ENCODE data around the gene PARD3B.

PARD3B gene

DNA sequence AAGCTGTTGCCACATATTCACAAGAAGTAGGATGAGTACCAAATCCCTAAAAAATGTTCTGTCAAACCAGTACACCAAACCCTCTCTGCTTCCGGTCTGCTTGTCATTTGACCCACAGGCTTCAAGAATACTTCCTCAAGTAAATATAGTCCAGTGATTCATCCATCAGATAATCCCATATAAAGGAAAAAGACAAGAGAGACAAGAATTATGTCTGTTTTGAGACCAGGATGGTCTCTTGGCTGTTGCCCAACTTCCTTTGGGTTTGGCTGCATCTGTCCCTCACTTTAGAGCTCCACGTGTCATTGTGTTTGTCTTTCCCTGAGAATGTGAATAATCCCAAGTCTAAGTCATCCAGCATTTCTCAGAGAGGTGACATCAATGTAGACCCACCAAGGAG lies 1045.5 kb downstream of the PARD3B start:
- peaks cover 5% of the 10 kb centered on the region for H3K27me3 Mint-ChIP-seq
- no peaks in the 10 kb centered on the region for H3K4me1 Mint-ChIP-seq
- ATAC-seq (no peak), DNase-seq (no peak)
- H3K27ac Mint-ChIP-seq, result no peak overlapping the region
- H3K36me3 Mint-ChIP-seq (ENCODE audit: low read depth), result no peaks in the 10 kb centered on the region
- no peak overlapping the region for H3K4me3 Mint-ChIP-seq
- no peaks in the 10 kb centered on the region for H3K9me3 Mint-ChIP-seq

DNA sequence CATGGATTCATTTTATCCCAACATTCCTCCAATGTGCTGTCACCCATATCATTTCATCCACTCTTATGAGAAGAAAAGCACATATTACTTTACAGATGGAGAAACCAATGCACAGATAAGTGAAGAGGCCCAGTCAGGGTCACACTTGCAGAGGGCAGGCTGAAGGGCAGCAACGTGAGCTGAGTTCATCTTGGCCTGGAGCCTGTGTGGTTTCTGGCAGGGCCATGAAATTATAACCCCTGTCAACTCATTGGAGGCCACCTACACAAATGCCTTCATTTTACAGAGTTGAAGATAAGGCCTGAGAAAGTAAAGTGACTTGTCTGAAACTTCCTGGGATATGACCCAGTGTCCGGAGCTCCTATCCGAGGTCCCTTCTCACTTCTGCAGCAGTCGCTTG lies 1048.6 kb downstream of the PARD3B start:
- DNase-seq (no peak), ATAC-seq (no peak)
- Mint-ChIP-seq H3K36me3 (ENCODE audit: low read depth) (no peaks in the 10 kb centered on the region), H3K4me1 (no peaks in the 10 kb centered on the region), H3K27ac (no peak overlapping the region), H3K27me3 (peaks cover 3% of the 10 kb centered on the region), H3K9me3 (no peaks in the 10 kb centered on the region), H3K4me3 (no peak overlapping the region)

DNA sequence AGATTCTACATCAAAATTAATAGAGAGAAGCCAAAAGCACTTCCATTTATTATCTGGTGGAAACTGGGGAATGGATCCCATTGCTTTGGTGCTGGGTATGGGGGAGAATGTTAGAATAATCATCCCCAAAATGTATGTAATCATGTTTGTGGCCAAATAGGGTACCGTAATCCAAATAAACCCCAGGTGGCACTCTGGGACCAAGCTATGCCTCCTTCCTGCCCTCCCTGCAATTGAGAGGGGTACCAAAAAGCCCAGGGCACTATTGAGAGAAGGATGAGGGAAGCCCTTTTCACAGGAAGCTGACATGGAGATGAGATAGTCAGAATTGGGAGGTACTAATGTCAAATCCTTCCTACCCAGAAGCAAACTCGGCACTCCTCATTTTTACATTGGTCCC lies 1051.3 kb downstream of the PARD3B start:
- Mint-ChIP-seq H3K4me3 (no peak overlapping the region), H3K4me1 (no peaks in the 10 kb centered on the region), H3K27ac (no peak overlapping the region), H3K36me3 (ENCODE audit: low read depth) (no peaks in the 10 kb centered on the region), H3K27me3 (no peaks in the 10 kb centered on the region), H3K9me3 (no peaks in the 10 kb centered on the region)
- no peak for DNase-seq
- no peak for ATAC-seq

DNA sequence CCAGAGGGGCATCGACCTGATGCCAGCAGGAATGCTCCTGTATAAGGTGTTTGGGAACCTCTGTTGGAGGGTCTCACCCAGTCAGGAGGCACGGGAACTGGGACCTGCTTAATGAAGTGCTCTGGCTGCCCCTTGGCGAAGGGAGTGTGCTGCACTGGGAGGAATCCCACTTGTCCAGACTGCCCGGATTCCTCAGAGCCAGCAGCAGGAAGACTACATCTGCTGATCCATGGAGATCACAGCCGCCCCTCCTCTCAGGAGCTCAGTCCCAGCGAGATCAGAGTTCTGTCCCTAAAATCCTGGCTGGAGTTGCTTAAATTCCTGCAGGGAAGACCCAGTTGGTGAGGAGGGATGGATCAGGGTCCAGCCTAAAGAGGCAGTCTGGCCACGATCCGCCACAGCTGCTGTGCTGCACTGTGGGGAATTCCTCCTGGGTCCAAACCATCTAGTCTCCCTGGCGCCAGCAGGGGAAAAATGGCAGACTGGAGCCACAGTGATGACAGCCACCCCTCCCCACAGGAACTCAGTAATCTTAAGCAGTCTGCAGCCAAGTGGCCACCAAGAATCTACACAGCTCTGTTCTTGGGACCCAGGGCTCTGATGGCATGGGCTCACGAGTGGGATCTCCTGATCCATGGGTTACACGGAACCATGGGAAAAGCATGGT lies 1060.5 kb downstream of the PARD3B start:
- no peak overlapping the region for H3K4me3 Mint-ChIP-seq
- ATAC-seq (no peak), DNase-seq (no peak)
- peaks cover 25% of the 10 kb centered on the region for H3K27me3 Mint-ChIP-seq
- peaks cover 19% of the 10 kb centered on the region for H3K9me3 Mint-ChIP-seq
- peaks cover 5% of the 10 kb centered on the region for H3K36me3 Mint-ChIP-seq (ENCODE audit: low read depth)
- H3K27ac Mint-ChIP-seq, result no peak overlapping the region
- H3K4me1 Mint-ChIP-seq, result peaks cover 9% of the 10 kb centered on the region

DNA sequence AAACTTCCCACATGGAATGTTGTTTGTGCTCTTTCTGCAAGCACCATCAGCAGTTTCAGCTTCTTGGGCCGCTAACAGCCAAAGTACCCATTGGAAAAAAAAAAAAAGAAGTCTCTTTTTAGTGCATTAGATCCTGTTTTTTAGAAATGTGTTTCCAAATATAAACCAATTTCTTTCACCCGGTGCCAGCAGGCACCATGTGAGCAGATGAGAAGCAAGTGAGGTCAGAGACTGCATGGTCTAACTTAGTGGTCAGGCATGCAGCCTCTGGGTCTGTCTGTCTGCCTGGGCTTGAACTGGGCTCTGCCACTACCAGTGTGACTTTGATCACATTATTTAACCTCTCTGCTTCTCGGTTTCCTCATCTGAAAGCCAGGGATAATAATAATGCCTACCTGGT lies 1061.9 kb downstream of the PARD3B start:
- Mint-ChIP-seq H3K27me3 (peaks cover 28% of the 10 kb centered on the region), H3K9me3 (peaks cover 19% of the 10 kb centered on the region), H3K36me3 (ENCODE audit: low read depth) (peaks cover 5% of the 10 kb centered on the region), H3K4me3 (no peak overlapping the region), H3K27ac (no peak overlapping the region), H3K4me1 (peaks cover 19% of the 10 kb centered on the region)
- ATAC-seq (no peak), DNase-seq (no peak)

DNA sequence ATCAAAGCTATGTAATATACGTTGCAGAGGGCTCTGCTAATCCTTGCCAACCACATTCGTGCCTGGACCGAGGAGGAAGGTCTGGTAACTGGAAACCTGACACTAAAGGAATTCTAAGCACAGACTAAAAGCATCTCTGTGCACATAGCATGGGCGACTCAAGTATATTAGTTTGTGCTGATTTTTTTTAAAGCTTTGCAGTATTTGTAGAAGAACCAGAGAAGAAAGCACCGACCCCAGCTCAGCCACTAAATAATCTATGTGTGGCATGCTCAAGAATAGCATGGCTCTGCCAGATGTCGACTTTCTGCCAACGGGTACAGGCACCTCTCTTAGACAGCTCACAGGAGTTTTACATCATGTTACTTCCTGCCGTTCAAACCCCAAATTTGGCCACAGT lies 1063.8 kb downstream of the PARD3B start:
- ATAC-seq (no peak), DNase-seq (no peak)
- Mint-ChIP-seq H3K9me3 (peaks cover 6% of the 10 kb centered on the region), H3K36me3 (ENCODE audit: low read depth) (peaks cover 1% of the 10 kb centered on the region), H3K27me3 (peaks cover 28% of the 10 kb centered on the region), H3K4me3 (no peak overlapping the region), H3K4me1 (peaks cover 37% of the 10 kb centered on the region), H3K27ac (no peak overlapping the region)

DNA sequence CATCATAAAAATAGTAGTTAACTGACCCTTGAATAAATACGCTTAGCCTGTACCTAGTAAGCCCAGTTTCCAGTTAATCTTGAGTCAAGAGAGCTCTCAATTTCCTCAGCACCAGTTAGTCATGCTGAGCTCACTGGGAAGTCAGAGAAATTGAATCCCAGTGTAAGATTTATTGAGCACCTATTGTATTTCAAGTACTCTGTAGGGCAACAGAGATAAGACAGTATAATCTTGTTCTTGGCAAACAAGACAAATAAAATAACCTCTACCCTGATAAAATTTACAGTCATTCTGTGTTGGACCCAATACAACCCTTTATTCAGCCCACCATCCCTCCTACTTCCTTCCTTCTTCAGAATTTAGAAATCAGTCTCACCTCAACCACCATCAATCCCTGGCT lies 1065.2 kb downstream of the PARD3B start:
- H3K36me3 Mint-ChIP-seq (ENCODE audit: low read depth), result no peaks in the 10 kb centered on the region
- no peak overlapping the region for H3K27ac Mint-ChIP-seq
- DNase-seq (no peak), ATAC-seq (no peak)
- peaks cover 40% of the 10 kb centered on the region for H3K4me1 Mint-ChIP-seq
- H3K27me3 Mint-ChIP-seq, result peaks cover 23% of the 10 kb centered on the region
- H3K9me3 Mint-ChIP-seq, result no peaks in the 10 kb centered on the region
- no peak overlapping the region for H3K4me3 Mint-ChIP-seq

DNA sequence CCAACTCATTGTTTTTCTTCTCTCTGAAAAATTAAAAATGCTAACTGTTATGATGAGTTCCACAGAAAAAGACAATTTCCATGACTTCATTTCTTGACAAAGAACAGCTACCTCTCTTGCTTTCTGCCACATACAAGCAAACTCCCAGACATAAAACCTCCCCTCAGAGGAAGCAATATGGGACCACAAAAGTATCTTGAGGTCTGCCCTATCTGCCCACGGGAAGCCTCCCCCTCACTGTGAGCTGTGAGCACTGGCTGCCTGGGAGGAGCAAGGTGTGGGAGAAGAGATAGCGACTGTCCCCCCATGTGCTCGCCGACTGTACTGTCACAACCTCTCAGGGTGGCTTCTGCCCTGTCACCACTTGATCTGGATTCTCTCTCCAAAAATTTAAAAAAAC lies 1067.4 kb downstream of the PARD3B start:
- Mint-ChIP-seq H3K4me1 (peaks cover 40% of the 10 kb centered on the region), H3K4me3 (peak overlapping the region; percentile 25), H3K9me3 (no peaks in the 10 kb centered on the region), H3K36me3 (ENCODE audit: low read depth) (no peaks in the 10 kb centered on the region), H3K27me3 (peaks cover 20% of the 10 kb centered on the region), H3K27ac (peak overlapping the region; percentile 78)
- peak; percentile 89 for ATAC-seq
- DNase-seq, result peak; percentile 63

DNA sequence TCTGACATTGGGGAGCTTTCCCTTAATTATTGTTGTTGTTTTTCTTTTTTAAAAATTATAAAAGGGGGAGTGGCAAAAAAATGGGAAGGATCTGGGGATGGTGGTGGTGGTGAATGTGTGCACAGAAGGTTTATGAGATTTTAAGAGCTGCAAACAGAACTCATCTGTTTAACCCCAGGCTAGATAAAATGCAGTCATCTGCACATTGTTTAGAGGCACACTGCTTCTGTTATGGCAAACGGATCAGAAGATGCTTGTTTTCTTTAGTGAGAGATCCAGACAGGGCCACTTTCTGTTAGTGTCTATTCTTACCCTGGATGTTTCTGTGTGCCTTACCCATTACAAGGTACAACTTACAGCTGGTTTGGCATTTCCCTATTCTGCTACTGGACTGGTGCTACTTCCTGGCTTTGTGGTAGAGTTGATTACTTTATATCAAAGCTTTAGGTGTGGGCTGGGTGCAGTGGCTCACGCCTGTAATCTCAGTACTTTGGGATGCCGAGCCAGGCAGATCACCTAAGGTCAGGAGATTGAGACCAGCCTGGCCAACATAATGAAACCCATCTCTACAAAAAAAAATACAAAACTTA lies 1068.8 kb downstream of the PARD3B start:
- Mint-ChIP-seq H3K4me1 (peaks cover 42% of the 10 kb centered on the region), H3K27me3 (peaks cover 11% of the 10 kb centered on the region), H3K27ac (no peak overlapping the region), H3K4me3 (no peak overlapping the region), H3K9me3 (no peaks in the 10 kb centered on the region), H3K36me3 (ENCODE audit: low read depth) (no peaks in the 10 kb centered on the region)
- DNase-seq (no peak), ATAC-seq (no peak)

DNA sequence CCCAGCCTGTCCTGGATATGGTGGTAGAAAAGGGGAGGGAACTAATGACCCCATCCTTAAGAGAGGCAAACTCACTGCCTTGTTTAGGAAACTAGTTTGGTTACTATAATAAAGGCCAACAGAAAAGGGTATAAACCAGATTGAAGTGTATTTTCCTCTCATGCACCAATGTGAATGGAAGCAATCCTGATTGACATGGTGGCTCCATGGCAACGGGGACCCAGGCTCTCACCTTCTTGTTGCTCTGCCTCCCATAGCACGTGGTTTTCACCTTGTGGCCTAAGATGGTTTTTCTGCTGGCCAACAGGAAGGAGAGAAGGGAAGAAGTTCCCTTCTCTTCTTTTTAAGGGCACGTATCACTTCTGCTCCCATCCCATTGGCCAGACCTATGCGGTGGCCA lies 1069.7 kb downstream of the PARD3B start:
- no peak for DNase-seq
- Mint-ChIP-seq H3K27ac (no peak overlapping the region), H3K27me3 (peaks cover 9% of the 10 kb centered on the region), H3K4me3 (no peak overlapping the region), H3K9me3 (no peaks in the 10 kb centered on the region), H3K36me3 (ENCODE audit: low read depth) (no peaks in the 10 kb centered on the region), H3K4me1 (peaks cover 45% of the 10 kb centered on the region)
- ATAC-seq, result no peak

DNA sequence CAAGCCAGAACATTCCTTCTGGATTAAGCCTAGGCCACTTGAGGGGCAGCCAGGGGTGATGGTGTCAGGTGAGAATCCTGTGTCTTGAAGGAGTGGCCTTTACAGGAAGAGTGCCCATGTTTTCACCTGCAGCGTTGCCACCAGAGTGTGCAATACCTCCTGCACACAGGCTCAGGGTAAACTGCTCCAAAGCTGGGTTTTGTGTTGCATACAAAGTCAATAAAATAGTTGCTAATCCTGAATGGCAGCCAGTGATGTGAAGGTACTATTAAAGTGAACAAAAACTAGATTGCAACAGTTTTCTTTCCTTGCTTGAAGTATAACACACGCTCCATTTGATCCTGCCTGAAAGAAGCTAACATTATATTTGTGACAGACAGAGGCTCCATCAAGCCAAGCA lies 1072.6 kb downstream of the PARD3B start:
- H3K9me3 Mint-ChIP-seq, result no peaks in the 10 kb centered on the region
- no peaks in the 10 kb centered on the region for H3K36me3 Mint-ChIP-seq (ENCODE audit: low read depth)
- H3K4me3 Mint-ChIP-seq, result no peak overlapping the region
- ATAC-seq (no peak), DNase-seq (no peak)
- no peak overlapping the region for H3K27ac Mint-ChIP-seq
- peaks cover 4% of the 10 kb centered on the region for H3K27me3 Mint-ChIP-seq
- H3K4me1 Mint-ChIP-seq, result peaks cover 22% of the 10 kb centered on the region

DNA sequence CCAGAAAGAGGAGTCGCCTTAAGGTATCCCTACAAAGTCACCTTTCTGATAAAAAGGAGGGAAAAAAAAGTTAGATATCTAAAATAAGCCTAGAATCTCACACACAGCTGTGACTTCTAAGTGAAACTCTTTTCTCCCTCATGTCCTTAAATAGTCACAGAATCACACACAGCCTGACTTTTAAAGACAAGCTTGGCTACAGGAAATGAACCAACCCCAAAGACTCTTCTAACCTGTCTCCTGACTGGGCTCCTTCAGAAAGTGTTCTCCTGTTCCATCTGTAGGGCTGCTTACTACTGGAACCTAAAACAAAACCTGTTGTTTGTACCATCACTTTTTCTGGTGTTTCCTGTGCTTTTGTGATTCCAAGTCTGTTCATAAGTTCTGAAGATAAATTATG lies 1074.3 kb downstream of the PARD3B start:
- no peak overlapping the region for H3K27ac Mint-ChIP-seq
- ATAC-seq (no peak), DNase-seq (no peak)
- H3K36me3 Mint-ChIP-seq (ENCODE audit: low read depth), result no peaks in the 10 kb centered on the region
- H3K27me3 Mint-ChIP-seq, result peaks cover 4% of the 10 kb centered on the region
- H3K4me1 Mint-ChIP-seq, result peaks cover 7% of the 10 kb centered on the region
- H3K4me3 Mint-ChIP-seq, result no peak overlapping the region
- no peaks in the 10 kb centered on the region for H3K9me3 Mint-ChIP-seq

DNA sequence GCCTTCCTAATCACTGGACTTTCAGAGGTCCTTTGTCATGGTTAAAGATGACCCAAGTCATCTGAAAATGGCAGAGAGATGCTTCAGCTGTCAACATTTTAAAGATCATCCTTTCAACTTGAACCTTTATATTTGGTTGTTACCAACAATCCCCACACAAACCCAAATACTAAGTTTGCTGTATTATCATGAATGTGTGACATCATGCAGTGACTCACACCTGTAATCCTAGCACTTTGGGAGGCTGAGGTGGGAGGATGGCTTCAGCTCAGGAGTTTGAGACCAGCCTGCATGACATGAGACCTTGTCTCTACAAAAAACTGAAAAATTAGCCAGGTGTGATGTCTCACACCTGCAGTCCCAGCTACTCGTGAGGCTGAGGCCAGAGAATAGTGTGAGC lies 1081.8 kb downstream of the PARD3B start:
- Mint-ChIP-seq H3K27me3 (peaks cover 2% of the 10 kb centered on the region), H3K4me3 (no peak overlapping the region), H3K36me3 (ENCODE audit: low read depth) (no peaks in the 10 kb centered on the region), H3K27ac (no peak overlapping the region), H3K4me1 (peaks cover 2% of the 10 kb centered on the region), H3K9me3 (no peaks in the 10 kb centered on the region)
- no peak for ATAC-seq
- DNase-seq, result no peak

DNA sequence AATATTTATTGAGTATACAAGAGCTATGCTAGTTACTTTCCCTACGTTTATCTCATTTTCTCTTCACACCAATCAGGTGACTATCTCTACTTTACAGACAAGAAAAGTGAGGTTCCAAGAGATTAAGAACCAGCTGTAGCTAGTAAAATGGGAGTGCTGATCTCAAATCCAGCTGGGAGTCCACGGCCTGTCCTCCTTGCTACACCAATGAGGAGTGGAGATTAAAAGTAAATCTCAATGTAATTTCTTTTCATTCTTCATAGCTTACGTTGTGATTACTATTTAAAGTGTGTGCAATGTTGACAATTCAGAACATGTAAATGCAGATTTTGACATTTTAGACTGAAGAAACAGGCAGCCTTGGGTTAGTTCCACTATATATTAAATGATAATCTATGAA lies 1083.1 kb downstream of the PARD3B start:
- peaks cover 2% of the 10 kb centered on the region for H3K27me3 Mint-ChIP-seq
- no peaks in the 10 kb centered on the region for H3K36me3 Mint-ChIP-seq (ENCODE audit: low read depth)
- H3K4me1 Mint-ChIP-seq, result peaks cover 2% of the 10 kb centered on the region
- no peaks in the 10 kb centered on the region for H3K9me3 Mint-ChIP-seq
- no peak for ATAC-seq
- no peak overlapping the region for H3K4me3 Mint-ChIP-seq
- no peak for DNase-seq
- no peak overlapping the region for H3K27ac Mint-ChIP-seq

DNA sequence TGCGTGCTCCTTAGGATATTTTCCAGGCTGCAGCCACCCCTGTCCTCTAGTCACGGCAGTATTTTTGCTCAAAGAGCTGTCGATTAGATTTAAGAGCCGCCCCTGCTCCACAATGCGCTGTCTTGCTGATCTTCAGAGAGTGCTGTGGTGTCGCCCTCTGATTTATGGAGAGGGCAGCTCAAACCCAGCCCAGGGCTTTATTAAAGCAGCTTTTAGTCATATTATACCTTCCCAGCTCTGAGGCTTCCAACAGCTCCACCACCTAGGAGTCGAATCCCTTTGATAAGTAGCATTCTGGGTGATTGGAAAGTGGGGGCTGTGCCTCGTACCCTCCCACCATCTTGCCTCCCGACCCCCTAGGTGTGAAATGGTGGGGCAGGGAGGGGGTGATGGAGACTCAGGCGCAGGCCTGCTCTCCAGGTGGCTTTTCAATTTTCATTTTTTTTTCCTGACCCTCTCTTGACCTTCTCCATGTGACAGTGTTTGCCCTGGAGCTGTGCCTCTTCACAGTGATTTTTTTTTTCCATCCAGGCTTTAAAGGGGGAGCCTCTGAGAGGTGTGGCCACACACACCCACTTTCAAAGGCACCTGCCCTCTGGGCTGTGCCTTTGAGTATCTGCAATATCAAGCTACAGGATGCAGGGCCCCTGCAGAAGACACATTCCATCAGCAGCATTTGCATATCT lies 1084.0 kb downstream of the PARD3B start:
- peaks cover 2% of the 10 kb centered on the region for H3K4me1 Mint-ChIP-seq
- H3K9me3 Mint-ChIP-seq, result no peaks in the 10 kb centered on the region
- H3K4me3 Mint-ChIP-seq, result no peak overlapping the region
- no peak overlapping the region for H3K27ac Mint-ChIP-seq
- DNase-seq, result no peak
- peak; percentile 73 for ATAC-seq
- peaks cover 2% of the 10 kb centered on the region for H3K27me3 Mint-ChIP-seq
- H3K36me3 Mint-ChIP-seq (ENCODE audit: low read depth), result no peaks in the 10 kb centered on the region

All from activated naive CD8-positive, alpha-beta T cell treated with anti-CD3 and anti-CD28 coated beads, Interleukin-2, amount 50 U/mL, for 24 hours (primary cell).